ENCODE results near the gene SIX3.

DNA sequence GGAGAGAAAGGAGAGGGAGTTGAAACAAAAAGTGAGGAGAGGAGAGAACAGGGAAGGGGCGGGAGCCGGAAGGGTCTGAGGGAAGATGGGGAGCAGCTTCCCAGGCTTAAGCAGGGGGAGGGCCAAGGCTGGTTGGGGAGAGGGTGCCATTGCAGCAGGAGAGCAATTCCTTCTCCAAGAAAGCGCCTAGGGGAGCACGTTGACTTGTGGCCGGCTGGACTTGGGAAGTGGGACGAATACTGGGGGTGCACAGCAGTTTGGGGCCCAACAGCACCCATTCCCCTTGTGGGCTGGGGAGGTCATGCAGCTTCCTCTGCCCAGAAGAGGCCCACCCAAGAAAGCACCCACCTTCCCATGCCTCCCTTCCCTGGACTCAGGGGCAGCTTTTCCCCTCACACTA, 9.6 kb downstream of the SIX3 start:
- TF ChIP-seq, protein P1, sequence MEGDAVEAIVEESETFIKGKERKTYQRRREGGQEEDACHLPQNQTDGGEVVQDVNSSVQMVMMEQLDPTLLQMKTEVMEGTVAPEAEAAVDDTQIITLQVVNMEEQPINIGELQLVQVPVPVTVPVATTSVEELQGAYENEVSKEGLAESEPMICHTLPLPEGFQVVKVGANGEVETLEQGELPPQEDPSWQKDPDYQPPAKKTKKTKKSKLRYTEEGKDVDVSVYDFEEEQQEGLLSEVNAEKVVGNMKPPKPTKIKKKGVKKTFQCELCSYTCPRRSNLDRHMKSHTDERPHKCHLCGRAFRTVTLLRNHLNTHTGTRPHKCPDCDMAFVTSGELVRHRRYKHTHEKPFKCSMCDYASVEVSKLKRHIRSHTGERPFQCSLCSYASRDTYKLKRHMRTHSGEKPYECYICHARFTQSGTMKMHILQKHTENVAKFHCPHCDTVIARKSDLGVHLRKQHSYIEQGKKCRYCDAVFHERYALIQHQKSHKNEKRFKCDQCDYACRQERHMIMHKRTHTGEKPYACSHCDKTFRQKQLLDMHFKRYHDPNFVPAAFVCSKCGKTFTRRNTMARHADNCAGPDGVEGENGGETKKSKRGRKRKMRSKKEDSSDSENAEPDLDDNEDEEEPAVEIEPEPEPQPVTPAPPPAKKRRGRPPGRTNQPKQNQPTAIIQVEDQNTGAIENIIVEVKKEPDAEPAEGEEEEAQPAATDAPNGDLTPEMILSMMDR (conservative IDR thresholded peaks at IDR 0.05; ENCODE audit: low read depth, low read length) = no peak
- TF ChIP-seq ELK1 (IDR thresholded peaks at IDR 0.05; ENCODE audit: borderline replicate concordance, low read depth, low read length) = no peak
- TF ChIP-seq SMC3 (IDR thresholded peaks at IDR 0.05; ENCODE audit: low read depth, low read length) = no peak
- no peak for TF ChIP-seq RFX5 (IDR thresholded peaks at IDR 0.05; ENCODE audit: low read depth, low read length)
- TF ChIP-seq FOS (IDR thresholded peaks at IDR 0.05; ENCODE audit: low read depth, low read length) = no peak
- no peak for TF ChIP-seq POLR2A (IDR thresholded peaks at IDR 0.05; ENCODE audit: low read depth, low read length)
- TF ChIP-seq BHLHE40 (IDR thresholded peaks at IDR 0.05; ENCODE audit: low read depth, low read length) = no peak
- TF ChIP-seq CHD1 (IDR thresholded peaks at IDR 0.05; ENCODE audit: low read depth, low read length) = no peak
